Colonic mucosa (tissue), 4 donors: ENCODE data around the gene WDCP. TPM values are rescaled to one million over a fixed set of nuclear protein-coding genes. Genes with fewer than 3 reads are reported as not detected.

Experiments used
- DNase-seq: peaks from one replicate; pipeline ENCODE4 v3.0.0-alpha.2; 2020
- H3K27ac ChIP-seq: fragments of 200-600 bp; one replicate; pipeline ENCODE4 v1.8.0; 2021
- H3K27me3 ChIP-seq: fragments of 200-600 bp; one replicate; pipeline ENCODE4 v1.8.0; 2021
- H3K36me3 ChIP-seq: fragments of 200-600 bp; one replicate; pipeline ENCODE4 v1.8.0; 2021
- H3K4me1 ChIP-seq: fragments of 200-600 bp; one replicate; pipeline ENCODE4 v1.8.0; 2021; ENCODE audit warnings: mild to moderate bottlenecking
- H3K4me3 ChIP-seq: fragments of 200-600 bp; one replicate; pipeline ENCODE4 v1.8.0; 2021
- H3K9ac ChIP-seq, 2 donors: one replicate each; pipeline ENCODE4 v1.7.0; 2013; ENCODE audit warnings: control low read depth in 2 of 2, low read depth in 2 of 2, low read length in 2 of 2
- H3K9me3 ChIP-seq: fragments of 200-600 bp; one replicate; pipeline ENCODE4 v1.8.0; 2021
- intact Hi-C: fragments of 100-400 bp; cut with DNase I; formaldehyde crosslinking; loops from one replicate; pipeline ENCODE4 v1.14.1; 2022
- total RNA-seq, 2 donors: library from RNA; stranded (reverse); fragmentation: NEBNext Ultra II Directional in 1 of 2; extraction: Animal tissue kit (Norgen Biotek cat#: 25700) in 1 of 2; gene quantifications; one replicate each; pipeline ENCODE4 v1.2.1, GENCODE V29; 2021
- TF ChIP-seq, protein P1 (sequence below): fragments of 200-600 bp; IDR thresholded peaks from one replicate; pipeline ENCODE4 v1.8.0; 2022; ENCODE audit warnings: antibody characterized with exemption, mild to moderate bottlenecking
- donor health status: healthy.
- donor health status: DM: no; HTN: no; CAD: no.
- donor health status: DM: no; HTN: no; CAD: no.

WDCP gene
- total RNA-seq, 2 donors from 2014 or later, result 4.5 to 6.8 TPM

DNA sequence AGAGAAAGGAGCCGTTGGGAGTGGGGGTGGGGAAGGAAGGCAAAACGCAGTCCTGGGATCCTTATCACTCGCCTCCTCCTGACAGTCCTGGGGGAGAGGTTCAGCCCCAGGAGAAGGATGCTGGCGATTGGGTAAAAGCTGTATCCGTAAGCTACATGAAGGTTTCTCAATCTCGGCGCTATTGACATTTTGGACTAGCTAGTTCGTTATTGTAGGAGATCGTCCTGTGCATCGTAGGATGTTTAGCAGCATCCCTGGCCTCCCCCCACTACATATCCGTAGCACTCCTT is 38.0 kb upstream of the WDCP start:
- Histone ChIP-seq H3K9ac (peak overlapping the region; percentile 90 to 93), H3K9me3 (no peaks in the 10 kb centered on the region), H3K4me3 (peak overlapping the region; percentile 63), H3K27ac (peak overlapping the region; percentile 99), H3K4me1 (no peaks in the 10 kb centered on the region), H3K27me3 (no peaks in the 10 kb centered on the region), H3K36me3 (no peaks in the 10 kb centered on the region)
- intact Hi-C loops, result no loop called here
- no peak for DNase-seq
- TF ChIP-seq, protein P1, sequence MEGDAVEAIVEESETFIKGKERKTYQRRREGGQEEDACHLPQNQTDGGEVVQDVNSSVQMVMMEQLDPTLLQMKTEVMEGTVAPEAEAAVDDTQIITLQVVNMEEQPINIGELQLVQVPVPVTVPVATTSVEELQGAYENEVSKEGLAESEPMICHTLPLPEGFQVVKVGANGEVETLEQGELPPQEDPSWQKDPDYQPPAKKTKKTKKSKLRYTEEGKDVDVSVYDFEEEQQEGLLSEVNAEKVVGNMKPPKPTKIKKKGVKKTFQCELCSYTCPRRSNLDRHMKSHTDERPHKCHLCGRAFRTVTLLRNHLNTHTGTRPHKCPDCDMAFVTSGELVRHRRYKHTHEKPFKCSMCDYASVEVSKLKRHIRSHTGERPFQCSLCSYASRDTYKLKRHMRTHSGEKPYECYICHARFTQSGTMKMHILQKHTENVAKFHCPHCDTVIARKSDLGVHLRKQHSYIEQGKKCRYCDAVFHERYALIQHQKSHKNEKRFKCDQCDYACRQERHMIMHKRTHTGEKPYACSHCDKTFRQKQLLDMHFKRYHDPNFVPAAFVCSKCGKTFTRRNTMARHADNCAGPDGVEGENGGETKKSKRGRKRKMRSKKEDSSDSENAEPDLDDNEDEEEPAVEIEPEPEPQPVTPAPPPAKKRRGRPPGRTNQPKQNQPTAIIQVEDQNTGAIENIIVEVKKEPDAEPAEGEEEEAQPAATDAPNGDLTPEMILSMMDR, result no peak

GRCh38 chr2:24084386-24085199 is 37.4 kb upstream of the WDCP start, which contains the start of gene TP53I3:
Gene TP53I3 (minus strand): TSS chr2:24084834. CDS start chr2:24084326, 508 bp downstream.
- intact Hi-C loops, result no loop called here
- Histone ChIP-seq H3K36me3 (no peaks in the 10 kb centered on the region), H3K27me3 (no peaks in the 10 kb centered on the region), H3K9me3 (no peaks in the 10 kb centered on the region), H3K4me3 (peak within 1 kb of the TSS; percentile 63), H3K9ac (peak within 1 kb of the TSS; percentile 90 to 93), H3K4me1 (no peaks in the 10 kb centered on the region), H3K27ac (peak within 1 kb of the TSS; percentile 99)
- peak; percentile 88 for DNase-seq
- TF ChIP-seq, protein P1, result peak; percentile 98

GRCh38 chr2:24083567-24084385 is 36.6 kb upstream of the WDCP start:
- Histone ChIP-seq H3K9ac (peak overlapping the region; percentile 90 to 93), H3K27me3 (no peaks in the 10 kb centered on the region), H3K36me3 (no peaks in the 10 kb centered on the region), H3K27ac (peak overlapping the region; percentile 99), H3K4me1 (no peaks in the 10 kb centered on the region), H3K4me3 (peak overlapping the region; percentile 63), H3K9me3 (no peaks in the 10 kb centered on the region)
- TF ChIP-seq, protein P1, result no peak
- intact Hi-C loops, result no loop called here
- peak; percentile 94 for DNase-seq

GRCh38 chr2:24082787-24083566 is 35.8 kb upstream of the WDCP start:
- intact Hi-C loops, result no loop called here
- Histone ChIP-seq H3K9ac (peak overlapping the region; percentile 57 to 90), H3K27ac (peak overlapping the region; percentile 99), H3K4me3 (peak overlapping the region; percentile 63), H3K4me1 (no peaks in the 10 kb centered on the region), H3K27me3 (no peaks in the 10 kb centered on the region), H3K9me3 (no peaks in the 10 kb centered on the region), H3K36me3 (no peaks in the 10 kb centered on the region)
- TF ChIP-seq, protein P1, result no peak
- DNase-seq, result no peak

DNA sequence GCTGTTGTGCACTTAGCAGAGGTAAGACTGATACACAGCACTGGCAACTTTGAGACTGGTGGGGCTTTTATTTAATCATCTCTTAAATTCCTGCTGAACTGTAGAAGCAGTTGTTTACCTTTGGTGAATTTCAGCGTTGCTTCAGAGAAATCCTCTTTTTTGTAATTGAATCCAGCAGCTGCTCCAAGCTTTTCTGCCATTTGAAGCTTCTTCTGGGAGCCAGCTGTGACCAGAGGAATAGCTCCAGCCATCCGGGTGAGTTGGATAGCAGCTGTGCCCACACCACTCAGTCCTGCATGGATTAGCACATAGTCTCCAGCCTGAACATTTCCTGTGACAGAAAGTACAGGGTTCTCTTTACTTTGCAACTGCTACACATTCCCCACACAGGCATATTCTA is 33.5 kb upstream of the WDCP start:
- Histone ChIP-seq H3K9ac (no peak overlapping the region), H3K27me3 (no peaks in the 10 kb centered on the region), H3K4me3 (no peak overlapping the region), H3K36me3 (no peaks in the 10 kb centered on the region), H3K4me1 (no peaks in the 10 kb centered on the region), H3K27ac (no peak overlapping the region), H3K9me3 (no peaks in the 10 kb centered on the region)
- intact Hi-C loops, result no loop called here
- no peak for DNase-seq
- TF ChIP-seq, protein P1, result no peak
